ENCODE data around the gene SRC. TPM values are rescaled to one million over a fixed set of nuclear protein-coding genes. Genes with fewer than 3 reads are reported as not detected.

Gene SRC
- total RNA-seq, 1 donor from 2014 or later: 72.7 TPM

DNA sequence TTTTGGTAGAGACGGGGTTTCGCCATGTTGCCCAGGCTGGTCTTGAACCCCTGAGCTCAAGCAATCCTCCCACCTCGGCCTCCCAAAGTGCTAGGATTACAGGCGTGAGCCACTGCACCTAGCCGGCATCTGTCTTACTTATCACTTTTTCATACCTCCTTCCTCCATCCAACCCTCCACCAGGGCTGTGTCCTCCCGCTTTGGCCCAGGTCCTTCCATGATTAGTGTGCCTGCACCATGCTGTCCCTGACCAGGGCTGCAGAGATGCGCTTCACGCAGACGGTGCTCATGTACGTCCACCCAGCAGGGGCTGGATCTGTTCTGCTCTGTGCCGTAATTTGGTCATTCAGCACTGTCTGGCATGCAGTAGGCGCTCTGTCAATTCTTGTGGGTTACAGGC is 85.8 kb downstream of the SRC start:
- ChIA-PET POLR2A (interaction anchor here (0.6 kb wide), 1 partner anchor 800 kb away, joined by 3 read pairs; no protein-coding TSS in a partner anchor), CTCF (no interaction called here)
- Mint-ChIP-seq H3K27me3 (no peaks in the 10 kb centered on the region), H3K4me3 (no peak overlapping the region), H3K36me3 (ENCODE audit: low read depth) (no peaks in the 10 kb centered on the region), H3K9me3 (no peaks in the 10 kb centered on the region), H3K27ac (no peak overlapping the region), H3K4me1 (no peaks in the 10 kb centered on the region)
- TF ChIP-seq, protein P1, sequence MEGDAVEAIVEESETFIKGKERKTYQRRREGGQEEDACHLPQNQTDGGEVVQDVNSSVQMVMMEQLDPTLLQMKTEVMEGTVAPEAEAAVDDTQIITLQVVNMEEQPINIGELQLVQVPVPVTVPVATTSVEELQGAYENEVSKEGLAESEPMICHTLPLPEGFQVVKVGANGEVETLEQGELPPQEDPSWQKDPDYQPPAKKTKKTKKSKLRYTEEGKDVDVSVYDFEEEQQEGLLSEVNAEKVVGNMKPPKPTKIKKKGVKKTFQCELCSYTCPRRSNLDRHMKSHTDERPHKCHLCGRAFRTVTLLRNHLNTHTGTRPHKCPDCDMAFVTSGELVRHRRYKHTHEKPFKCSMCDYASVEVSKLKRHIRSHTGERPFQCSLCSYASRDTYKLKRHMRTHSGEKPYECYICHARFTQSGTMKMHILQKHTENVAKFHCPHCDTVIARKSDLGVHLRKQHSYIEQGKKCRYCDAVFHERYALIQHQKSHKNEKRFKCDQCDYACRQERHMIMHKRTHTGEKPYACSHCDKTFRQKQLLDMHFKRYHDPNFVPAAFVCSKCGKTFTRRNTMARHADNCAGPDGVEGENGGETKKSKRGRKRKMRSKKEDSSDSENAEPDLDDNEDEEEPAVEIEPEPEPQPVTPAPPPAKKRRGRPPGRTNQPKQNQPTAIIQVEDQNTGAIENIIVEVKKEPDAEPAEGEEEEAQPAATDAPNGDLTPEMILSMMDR (IDR thresholded peaks at IDR 0.05): no peak
- ATAC-seq (ENCODE audit: low read depth) (no peak), DNase-seq (no peak)
- intact Hi-C loops (cut with micrococcal nuclease): no loop called here

DNA sequence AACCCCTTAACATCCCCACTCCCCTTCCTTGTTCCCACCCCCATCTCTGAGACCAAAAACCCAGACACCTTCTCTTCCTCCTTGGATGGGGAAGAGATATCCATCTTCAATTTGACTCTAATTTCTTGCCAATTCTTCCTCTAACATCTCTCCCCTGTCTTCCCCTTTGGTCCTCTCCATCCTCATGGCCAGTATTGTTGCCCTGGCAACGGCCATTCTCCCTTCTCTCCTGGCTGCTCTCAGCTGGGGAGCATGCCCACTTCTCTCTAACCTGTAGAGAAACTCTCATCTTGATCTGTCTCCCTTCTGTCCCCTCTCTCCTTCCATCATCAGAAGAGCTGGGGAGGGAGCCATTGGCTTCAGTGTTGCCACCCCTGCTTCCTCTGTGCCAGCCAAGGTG is 86.7 kb downstream of the SRC start:
- no peaks in the 10 kb centered on the region for H3K9me3 Mint-ChIP-seq
- H3K27me3 Mint-ChIP-seq: no peaks in the 10 kb centered on the region
- intact Hi-C loops (cut with micrococcal nuclease): no loop called here
- H3K4me3 Mint-ChIP-seq: no peak overlapping the region
- no peaks in the 10 kb centered on the region for H3K4me1 Mint-ChIP-seq
- no peak overlapping the region for H3K27ac Mint-ChIP-seq
- no peaks in the 10 kb centered on the region for H3K36me3 Mint-ChIP-seq (ENCODE audit: low read depth)
- ATAC-seq (ENCODE audit: low read depth) (no peak), DNase-seq (no peak)
- TF ChIP-seq, protein P1 (IDR thresholded peaks at IDR 0.05): no peak
- POLR2A ChIA-PET: no interaction called here
- CTCF ChIA-PET: no interaction called here

DNA sequence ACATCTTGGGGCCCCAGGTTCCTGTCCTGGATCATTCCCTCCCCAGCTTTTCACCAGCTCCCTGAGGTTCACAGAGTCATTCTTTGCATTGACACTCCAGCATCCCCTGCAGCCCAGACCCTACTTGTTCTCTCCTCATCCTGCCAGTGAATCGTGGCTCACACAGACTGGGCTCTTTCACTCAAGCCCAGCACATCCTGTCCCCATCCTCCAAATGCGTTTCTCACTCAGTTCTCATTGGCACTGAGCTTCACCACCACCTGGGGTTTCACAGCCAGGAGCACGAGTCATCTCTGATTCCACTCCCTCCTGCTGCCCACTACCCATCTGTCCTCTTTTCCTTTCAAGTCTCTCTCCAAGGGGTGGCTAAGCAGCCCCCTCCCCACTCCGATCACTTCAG is 89.7 kb downstream of the SRC start:
- DNase-seq (no peak), ATAC-seq (ENCODE audit: low read depth) (no peak)
- Mint-ChIP-seq H3K4me3 (no peak overlapping the region), H3K4me1 (no peaks in the 10 kb centered on the region), H3K9me3 (no peaks in the 10 kb centered on the region), H3K36me3 (ENCODE audit: low read depth) (no peaks in the 10 kb centered on the region), H3K27ac (no peak overlapping the region), H3K27me3 (peaks cover 8% of the 10 kb centered on the region)
- ChIA-PET CTCF (no interaction called here), POLR2A (no interaction called here)
- TF ChIP-seq, protein P1 (IDR thresholded peaks at IDR 0.05): no peak
- intact Hi-C loops (cut with micrococcal nuclease): no loop called here

DNA sequence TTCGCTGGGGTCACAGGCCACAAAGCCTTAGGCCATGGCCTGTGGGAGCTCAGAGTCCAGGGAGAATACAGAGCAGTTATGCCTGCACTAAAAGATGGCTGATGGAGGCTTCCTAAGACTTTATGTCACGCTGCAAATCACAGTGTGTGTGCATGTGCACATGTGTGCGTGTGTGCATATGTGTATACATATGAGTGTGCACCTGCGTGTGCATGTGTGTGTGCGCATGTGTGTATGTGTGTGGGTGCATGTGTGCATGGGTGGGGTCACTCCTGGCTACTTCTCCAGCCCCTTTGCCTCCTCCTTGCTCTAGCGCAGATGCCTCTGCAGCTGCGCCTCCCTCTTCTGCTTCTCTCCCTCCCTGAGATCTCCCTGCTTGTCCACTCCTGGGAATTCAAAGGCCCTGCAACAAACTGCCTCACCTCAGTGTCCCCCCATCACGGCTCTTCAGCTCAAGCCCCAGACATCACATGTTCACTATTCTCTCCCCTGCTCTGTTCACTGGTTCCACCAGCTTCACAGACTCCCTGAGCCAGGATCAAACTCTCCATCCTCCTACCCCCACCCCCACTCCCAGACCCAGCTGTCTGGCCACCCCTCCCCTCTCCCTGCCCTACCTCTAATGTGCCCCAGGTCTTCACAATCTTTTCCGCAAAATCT is 90.7 kb downstream of the SRC start:
- no peak for DNase-seq
- ATAC-seq (ENCODE audit: low read depth): no peak
- ChIA-PET CTCF (no interaction called here), POLR2A (no interaction called here)
- Mint-ChIP-seq H3K27me3 (peaks cover 8% of the 10 kb centered on the region), H3K36me3 (ENCODE audit: low read depth) (no peaks in the 10 kb centered on the region), H3K27ac (no peak overlapping the region), H3K4me1 (no peaks in the 10 kb centered on the region), H3K4me3 (no peak overlapping the region), H3K9me3 (no peaks in the 10 kb centered on the region)
- intact Hi-C loops (cut with micrococcal nuclease): no loop called here
- TF ChIP-seq, protein P1 (IDR thresholded peaks at IDR 0.05): no peak

DNA sequence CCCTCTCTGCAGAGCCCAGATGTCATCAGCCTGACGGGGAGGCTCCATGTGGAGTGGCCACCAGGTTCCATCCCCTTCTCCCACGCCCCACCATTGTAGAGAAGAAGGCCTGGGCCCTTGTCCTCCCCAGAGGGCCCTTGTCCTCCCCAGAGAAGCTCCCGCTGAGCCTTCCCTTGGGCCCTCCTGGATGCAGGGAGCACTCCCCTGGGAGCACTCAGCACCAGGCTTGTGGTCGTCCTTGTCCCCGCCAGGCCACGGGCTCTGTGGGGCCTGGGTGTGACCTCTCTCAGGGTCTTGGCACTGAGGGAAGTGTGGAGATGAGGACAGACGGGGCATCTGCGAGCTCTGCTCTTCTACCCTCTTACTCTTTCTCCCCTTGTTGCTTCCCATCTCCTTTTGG is 91.7 kb downstream of the SRC start:
- TF ChIP-seq, protein P1 (IDR thresholded peaks at IDR 0.05): no peak
- Mint-ChIP-seq H3K27ac (no peak overlapping the region), H3K27me3 (peaks cover 8% of the 10 kb centered on the region), H3K36me3 (ENCODE audit: low read depth) (no peaks in the 10 kb centered on the region), H3K4me1 (no peaks in the 10 kb centered on the region), H3K4me3 (no peak overlapping the region), H3K9me3 (no peaks in the 10 kb centered on the region)
- ChIA-PET CTCF (no interaction called here), POLR2A (interaction anchor here (0.6 kb wide), 1 partner anchor 250 kb away, joined by 4 read pairs; no protein-coding TSS in a partner anchor)
- ATAC-seq (ENCODE audit: low read depth) (no peak), DNase-seq (no peak)
- intact Hi-C loops (cut with micrococcal nuclease): no loop called here
